ENCODE measurements around the gene STEAP1B. TPM values are rescaled to one million over a fixed set of nuclear protein-coding genes. Genes with fewer than 3 reads are reported as not detected.
"Not testable (repeated sequence)": the region's sequence is repeated elsewhere in the genome, so short reads cannot be mapped to it uniquely, and the experiment has no call there.

The STEAP1B gene
- total RNA-seq, 1 donor from 2014 or later = 2.5 TPM

- TF ChIP-seq CTCF (IDR thresholded peaks at IDR 0.05) = no peak
- no peak overlapping the region for H3K27ac ChIP-seq
Observed at GRCh38 chr7:22435105-22435504, 64.9 kb downstream of the STEAP1B start.

GRCh38 chr7:22433710-22434460 is 66.1 kb downstream of the STEAP1B start:
- no peak for TF ChIP-seq CTCF (IDR thresholded peaks at IDR 0.05)
- no peak for DNase-seq
- peak; percentile 71 for ATAC-seq

More at GRCh38 chr7:22435105-22435504, 64.9 kb downstream of the STEAP1B start:
- ATAC-seq (no peak), DNase-seq (no peak)
- Histone ChIP-seq H3K4me3 (no peak overlapping the region), H3K4me1 (no peaks in the 10 kb centered on the region), H3K36me3 (no peaks in the 10 kb centered on the region), H3K9me3 (no peaks in the 10 kb centered on the region), H3K27me3 (no peaks in the 10 kb centered on the region)
- intact Hi-C loops (cut with DNase I) = no loop called here

DNA sequence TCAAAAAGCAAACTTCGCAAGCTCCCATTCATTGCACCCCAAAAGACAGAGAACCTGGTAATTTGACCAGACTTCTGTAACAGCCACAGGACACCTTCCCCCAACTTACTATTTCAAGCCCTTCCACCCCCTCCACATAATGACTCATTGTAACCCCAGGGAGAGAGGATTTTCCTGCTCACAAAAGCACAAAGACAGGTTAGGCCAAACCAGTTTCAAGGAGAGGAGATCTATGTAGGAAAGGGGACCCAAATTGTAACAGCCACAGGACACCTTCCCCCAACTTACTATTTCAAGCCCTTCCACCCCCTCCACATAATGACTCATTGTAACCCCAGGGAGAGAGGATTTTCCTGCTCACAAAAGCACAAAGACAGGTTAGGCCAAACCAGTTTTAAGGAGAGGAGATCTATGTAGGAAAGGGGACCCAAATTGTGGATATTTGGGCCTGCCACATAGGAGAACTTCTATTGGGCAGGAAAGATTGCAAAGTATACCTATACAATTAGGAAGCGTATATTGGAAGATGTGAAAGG is 66.8 kb downstream of the STEAP1B start:
- ATAC-seq; H3K9me3 ChIP-seq; H3K4me3 ChIP-seq; H3K27ac ChIP-seq; DNase-seq; H3K4me1 ChIP-seq; H3K36me3 ChIP-seq; H3K27me3 ChIP-seq; intact Hi-C loops (cut with DNase I): not testable (repeated sequence)

More at GRCh38 chr7:22433710-22434460, 66.1 kb downstream of the STEAP1B start:
- no peaks in the 10 kb centered on the region for H3K9me3 ChIP-seq
- no peaks in the 10 kb centered on the region for H3K4me1 ChIP-seq
- intact Hi-C loops (cut with DNase I) = no loop called here
- no peaks in the 10 kb centered on the region for H3K36me3 ChIP-seq
- no peak overlapping the region for H3K27ac ChIP-seq
- no peaks in the 10 kb centered on the region for H3K27me3 ChIP-seq
- no peak overlapping the region for H3K4me3 ChIP-seq

DNA sequence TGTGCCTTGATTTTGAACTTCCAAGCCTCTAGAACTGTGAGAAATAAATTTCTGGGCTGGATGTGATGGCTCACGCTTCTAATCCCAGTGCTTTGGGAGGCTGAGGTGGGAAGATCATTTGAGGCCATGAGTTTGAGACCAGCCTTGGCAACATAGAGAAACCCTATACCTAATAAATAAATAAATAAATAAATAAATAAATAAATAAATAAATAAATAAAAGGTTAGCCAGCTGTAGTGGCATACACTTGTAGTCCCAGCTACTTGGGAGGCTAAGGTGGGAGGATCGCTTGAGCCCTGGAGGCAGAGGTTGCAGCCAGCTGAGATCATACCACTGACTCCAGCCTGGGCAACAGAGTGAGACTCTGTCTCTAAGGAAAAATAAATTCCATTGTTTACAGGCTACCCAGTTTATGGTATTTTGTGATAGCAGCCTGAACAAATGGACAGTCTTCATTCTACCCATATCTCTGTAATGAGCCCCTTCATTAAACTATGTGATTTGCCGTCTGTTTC is 67.7 kb downstream of the STEAP1B start:
- Histone ChIP-seq H3K27ac (no peak overlapping the region), H3K4me1 (no peaks in the 10 kb centered on the region), H3K36me3 (no peaks in the 10 kb centered on the region), H3K27me3 (no peaks in the 10 kb centered on the region), H3K9me3 (no peaks in the 10 kb centered on the region), H3K4me3 (no peak overlapping the region)
- ATAC-seq (no peak), DNase-seq (no peak)
- intact Hi-C loops (cut with DNase I) = no loop called here
- TF ChIP-seq CTCF (IDR thresholded peaks at IDR 0.05) = no peak

DNA sequence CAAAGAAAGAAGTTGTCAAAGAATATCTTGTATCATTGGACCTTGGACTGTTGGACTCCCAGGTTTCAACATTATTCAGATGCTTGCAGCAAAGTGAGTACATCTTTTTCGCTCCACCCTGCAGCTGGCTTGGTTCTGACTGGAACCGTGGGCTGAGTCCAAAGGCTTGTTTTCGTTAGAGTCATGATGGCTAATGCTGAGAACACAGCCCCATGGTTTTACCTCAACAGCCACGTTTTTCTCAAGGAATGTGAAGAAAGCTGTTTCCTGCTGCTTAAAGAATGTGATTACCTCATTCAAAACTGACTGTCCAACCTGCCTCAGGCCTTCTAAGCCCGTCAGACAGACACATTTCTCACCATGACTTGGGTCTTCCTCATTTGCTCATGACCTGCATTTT is 69.5 kb downstream of the STEAP1B start:
- DNase-seq = no peak
- no peaks in the 10 kb centered on the region for H3K36me3 ChIP-seq
- no peak overlapping the region for H3K27ac ChIP-seq
- H3K4me1 ChIP-seq = no peaks in the 10 kb centered on the region
- no peak for TF ChIP-seq CTCF (IDR thresholded peaks at IDR 0.05)
- intact Hi-C loops (cut with DNase I) = no loop called here
- no peak overlapping the region for H3K4me3 ChIP-seq
- H3K27me3 ChIP-seq = no peaks in the 10 kb centered on the region
- H3K9me3 ChIP-seq = no peaks in the 10 kb centered on the region
- no peak for ATAC-seq

GRCh38 chr7:22429386-22429785 is 70.6 kb downstream of the STEAP1B start:
- intact Hi-C loops (cut with DNase I) = no loop called here
- Histone ChIP-seq H3K36me3 (no peaks in the 10 kb centered on the region), H3K27ac (no peak overlapping the region), H3K9me3 (no peaks in the 10 kb centered on the region), H3K4me1 (no peaks in the 10 kb centered on the region), H3K27me3 (no peaks in the 10 kb centered on the region), H3K4me3 (no peak overlapping the region)
- ATAC-seq (no peak), DNase-seq (no peak)
- no peak for TF ChIP-seq CTCF (IDR thresholded peaks at IDR 0.05)
